Body of pancreas (tissue), 4 donors: Measurements from ENCODE around the gene SEC23A.

Experiments used
- CTCF ChIP-seq, 7 experiments: fragments of 450-650 bp in 4 of 7; fragments of 200-600 bp in 3 of 7; sonication (generic) in 3 of 7; IDR thresholded peaks; one replicate each; pipeline ENCODE4 v1.5.1; 2016 to 2019; ENCODE audit warnings: antibody characterized with exemption in 7 of 7
- POLR2A ChIP-seq, 3 donors: fragments of 450-650 bp; IDR thresholded peaks; one replicate each; pipeline ENCODE4 v1.6.1; 2016; ENCODE audit warnings: antibody characterized with exemption in 3 of 3, mild to moderate bottlenecking in 2 of 3

DNA sequence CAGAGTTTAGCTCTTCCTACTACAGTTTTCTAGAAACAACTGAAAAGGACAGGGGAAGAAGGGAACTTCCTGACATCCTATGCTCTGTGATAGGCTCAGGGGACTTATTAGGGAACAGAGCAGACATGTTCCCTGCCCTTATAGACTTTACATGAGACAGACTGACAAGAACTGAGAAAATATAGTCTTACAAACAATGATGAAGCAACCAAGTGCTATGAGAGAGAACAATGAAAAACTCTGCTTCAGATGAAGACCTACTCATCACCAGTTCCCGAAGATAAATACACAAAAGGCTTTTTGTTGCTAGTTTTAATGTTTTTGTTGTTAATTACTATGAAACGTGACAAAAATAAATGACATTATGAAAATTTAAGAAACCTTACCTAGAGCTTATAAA lies 115.3 kb downstream of the SEC23A start:
- no peak for TF ChIP-seq POLR2A (IDR thresholded peaks at IDR 0.05)
- TF ChIP-seq CTCF (IDR thresholded peaks at IDR 0.05) = no peak
